ENCODE data around the gene PEX26. TPM values are rescaled to one million over a fixed set of nuclear protein-coding genes. Genes with fewer than 3 reads are reported as not detected.
A peak's percentile ranks its signal among the peaks of the same experiment; 100 is the strongest.

Gene PEX26
- total RNA-seq, 2 experiments from 2014 or later, result 38.9 to 46.8 TPM

DNA sequence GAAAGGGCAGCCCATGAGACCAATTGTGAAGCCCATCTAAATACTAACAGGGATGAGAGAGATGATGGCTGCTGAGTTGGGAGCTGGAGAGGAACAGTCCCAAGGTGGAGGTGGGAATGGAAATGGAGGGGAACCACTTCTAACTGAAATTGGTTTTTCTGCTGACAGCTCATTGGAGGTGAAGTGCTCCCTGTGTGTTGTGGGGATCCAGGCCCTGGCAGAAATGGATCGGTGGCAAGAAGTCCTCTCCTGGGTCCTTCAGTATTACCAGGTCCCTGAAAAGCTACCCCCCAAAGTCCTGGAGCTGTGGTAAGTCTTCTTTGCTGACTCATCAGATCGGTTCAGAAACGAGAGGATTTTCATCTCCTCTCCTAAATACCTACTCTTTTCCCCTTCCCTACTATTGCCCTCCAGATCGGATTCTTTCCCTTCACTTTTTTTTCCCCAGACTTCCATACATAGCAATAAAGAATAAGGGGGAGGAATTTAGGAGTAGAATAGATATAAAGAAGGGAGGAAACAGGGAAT, 2.0 kb downstream of the PEX26 start:
- no peaks in the 10 kb centered on the region for H3K9me3 Mint-ChIP-seq (ENCODE audit: low read depth)
- H3K4me3 Mint-ChIP-seq, result peak overlapping the region; percentile 97
- H3K27me3 Mint-ChIP-seq, result no peaks in the 10 kb centered on the region
- H3K4me1 Mint-ChIP-seq, result peaks cover 46% of the 10 kb centered on the region
- ATAC-seq (no peak), DNase-seq (no peak)
- H3K36me3 Mint-ChIP-seq, result peaks cover 47% of the 10 kb centered on the region
- H3K27ac Mint-ChIP-seq, result peak overlapping the region; percentile 2
- CTCF ChIA-PET, result interaction anchor here (0.9 to 6.7 kb wide), 3 partner anchors 12 to 908 kb away, joined by 3 to 107 read pairs (median 7); no protein-coding TSS in a partner anchor

DNA sequence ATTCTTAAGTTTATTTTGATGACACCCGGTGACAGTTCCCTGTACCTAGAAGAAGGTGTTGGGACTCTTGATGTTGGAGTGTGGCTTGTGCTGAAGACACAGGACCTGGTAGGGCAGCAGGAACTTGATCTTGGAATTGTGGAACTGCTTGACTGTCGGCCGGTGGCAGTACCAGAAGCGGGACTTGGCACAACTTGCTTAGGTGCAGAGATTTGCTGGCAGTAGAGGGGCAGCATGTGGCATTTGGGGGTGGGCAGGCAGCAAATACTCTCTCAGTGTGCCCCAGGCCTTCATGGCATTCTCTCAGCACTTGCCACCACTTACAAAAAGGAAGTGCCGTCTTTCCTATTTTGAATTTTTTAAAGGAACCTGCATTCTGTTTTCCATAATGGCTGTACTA, 3.6 kb downstream of the PEX26 start:
- H3K4me1 Mint-ChIP-seq, result peaks cover 41% of the 10 kb centered on the region
- H3K4me3 Mint-ChIP-seq, result no peak overlapping the region
- no peak for DNase-seq
- H3K36me3 Mint-ChIP-seq, result peaks cover 59% of the 10 kb centered on the region
- H3K27me3 Mint-ChIP-seq, result no peaks in the 10 kb centered on the region
- no peak overlapping the region for H3K27ac Mint-ChIP-seq
- H3K9me3 Mint-ChIP-seq (ENCODE audit: low read depth), result no peaks in the 10 kb centered on the region
- CTCF ChIA-PET, result no interaction called here
- no peak for ATAC-seq

DNA sequence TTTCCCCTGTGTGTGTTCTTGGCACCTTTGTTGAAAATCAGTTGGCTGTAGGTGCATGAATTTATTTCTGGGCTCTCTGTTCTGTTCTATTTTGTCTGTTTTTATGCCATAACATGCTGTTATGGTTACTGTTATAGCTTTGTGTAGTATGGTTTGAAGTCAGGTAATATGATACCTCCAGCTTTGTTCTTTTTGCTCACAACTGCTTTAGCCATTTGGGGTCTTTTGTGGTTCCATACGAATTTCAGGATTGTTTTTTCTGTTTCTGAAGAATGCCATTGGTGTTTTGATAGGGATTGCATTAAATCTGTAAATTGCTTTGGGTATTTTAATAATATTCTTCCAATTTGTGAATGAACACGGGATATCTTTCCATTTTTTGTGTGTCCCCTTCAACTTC, 4.7 kb downstream of the PEX26 start:
- CTCF ChIA-PET, result no interaction called here
- H3K27ac Mint-ChIP-seq, result no peak overlapping the region
- no peaks in the 10 kb centered on the region for H3K9me3 Mint-ChIP-seq (ENCODE audit: low read depth)
- H3K36me3 Mint-ChIP-seq, result peaks cover 64% of the 10 kb centered on the region
- H3K27me3 Mint-ChIP-seq, result no peaks in the 10 kb centered on the region
- DNase-seq (no peak), ATAC-seq (no peak)
- H3K4me1 Mint-ChIP-seq, result peaks cover 36% of the 10 kb centered on the region
- H3K4me3 Mint-ChIP-seq, result no peak overlapping the region

DNA sequence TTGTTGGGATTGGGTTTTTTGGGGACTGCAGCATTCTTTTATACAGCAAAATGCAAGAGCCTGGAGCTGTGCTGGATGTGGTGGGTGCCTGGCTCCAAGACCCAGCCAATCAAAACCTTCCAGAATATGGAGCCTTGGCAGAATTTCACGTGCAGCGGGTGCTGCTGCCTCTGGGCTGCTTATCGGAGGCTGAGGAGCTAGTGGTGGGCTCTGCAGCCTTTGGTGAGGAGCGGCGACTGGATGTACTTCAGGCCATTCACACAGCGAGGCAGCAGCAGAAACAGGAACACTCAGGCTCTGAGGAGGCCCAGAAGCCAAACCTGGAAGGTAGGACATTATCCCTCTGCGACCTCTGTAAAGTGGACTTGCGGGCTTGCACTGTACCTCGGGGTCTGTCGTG, 5.6 kb downstream of the PEX26 start:
- no peaks in the 10 kb centered on the region for H3K27me3 Mint-ChIP-seq
- DNase-seq (no peak), ATAC-seq (no peak)
- peaks cover 36% of the 10 kb centered on the region for H3K4me1 Mint-ChIP-seq
- H3K9me3 Mint-ChIP-seq (ENCODE audit: low read depth), result no peaks in the 10 kb centered on the region
- CTCF ChIA-PET, result no interaction called here
- H3K27ac Mint-ChIP-seq, result no peak overlapping the region
- H3K36me3 Mint-ChIP-seq, result peaks cover 71% of the 10 kb centered on the region
- no peak overlapping the region for H3K4me3 Mint-ChIP-seq

DNA sequence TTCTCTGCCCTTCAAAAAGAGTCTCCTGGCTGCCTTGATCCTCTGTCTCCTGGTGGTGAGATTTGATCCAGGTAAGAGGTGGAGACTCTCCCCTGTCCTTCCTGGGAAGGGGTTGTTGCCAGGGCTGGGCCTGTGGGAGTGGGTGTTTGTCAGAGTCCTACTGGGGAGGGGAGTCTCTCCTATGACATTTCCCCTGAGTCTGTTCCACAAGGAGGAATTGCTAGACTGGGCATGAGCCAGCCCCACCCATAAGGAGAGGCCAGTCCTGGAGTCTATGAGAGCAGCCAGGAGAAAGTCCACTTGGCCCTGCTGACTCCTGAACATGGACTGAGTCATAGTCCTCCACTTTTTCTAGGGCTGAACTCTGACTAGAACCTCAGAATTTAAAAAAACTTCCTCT, 7.4 kb downstream of the PEX26 start:
- Mint-ChIP-seq H3K36me3 (peaks cover 71% of the 10 kb centered on the region), H3K4me3 (no peak overlapping the region), H3K27ac (no peak overlapping the region), H3K27me3 (no peaks in the 10 kb centered on the region), H3K4me1 (peaks cover 28% of the 10 kb centered on the region), H3K9me3 (ENCODE audit: low read depth) (no peaks in the 10 kb centered on the region)
- DNase-seq, result no peak
- CTCF ChIA-PET, result no interaction called here
- ATAC-seq, result no peak

DNA sequence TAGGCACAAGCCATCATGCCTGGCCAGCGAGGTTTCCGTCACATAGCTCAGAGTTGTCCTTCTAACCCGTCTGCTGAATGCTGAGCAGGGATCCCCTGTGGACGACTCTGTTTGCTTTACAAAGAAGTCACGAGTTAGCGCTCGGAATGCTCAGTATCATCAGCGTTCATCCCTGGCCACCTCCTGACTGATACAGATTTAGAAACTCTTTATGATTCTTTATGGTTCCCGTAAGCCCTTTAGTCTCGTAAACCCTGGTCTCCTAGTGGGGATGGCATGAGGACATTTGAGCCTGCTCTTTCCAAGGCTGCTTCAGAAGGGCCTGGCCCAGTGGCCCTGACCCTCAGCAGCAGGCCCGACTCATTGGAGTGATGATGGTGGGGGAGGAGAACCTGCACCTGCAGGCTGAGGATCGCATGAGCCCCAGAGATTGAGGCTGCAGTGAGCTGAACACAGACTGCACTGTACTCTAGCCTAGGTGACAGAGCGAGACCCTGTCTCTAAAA, 9.6 kb downstream of the PEX26 start:
- no peaks in the 10 kb centered on the region for H3K9me3 Mint-ChIP-seq (ENCODE audit: low read depth)
- H3K27ac Mint-ChIP-seq, result no peak overlapping the region
- no peaks in the 10 kb centered on the region for H3K27me3 Mint-ChIP-seq
- H3K36me3 Mint-ChIP-seq, result peaks cover 62% of the 10 kb centered on the region
- H3K4me3 Mint-ChIP-seq, result no peak overlapping the region
- CTCF ChIA-PET, result interaction anchor here (1.1 kb wide), 1 partner anchor 9 kb away, joined by 4 read pairs; the partner anchor contains the start of gene PEX26
- DNase-seq (no peak), ATAC-seq (no peak)
- H3K4me1 Mint-ChIP-seq, result peaks cover 26% of the 10 kb centered on the region

DNA sequence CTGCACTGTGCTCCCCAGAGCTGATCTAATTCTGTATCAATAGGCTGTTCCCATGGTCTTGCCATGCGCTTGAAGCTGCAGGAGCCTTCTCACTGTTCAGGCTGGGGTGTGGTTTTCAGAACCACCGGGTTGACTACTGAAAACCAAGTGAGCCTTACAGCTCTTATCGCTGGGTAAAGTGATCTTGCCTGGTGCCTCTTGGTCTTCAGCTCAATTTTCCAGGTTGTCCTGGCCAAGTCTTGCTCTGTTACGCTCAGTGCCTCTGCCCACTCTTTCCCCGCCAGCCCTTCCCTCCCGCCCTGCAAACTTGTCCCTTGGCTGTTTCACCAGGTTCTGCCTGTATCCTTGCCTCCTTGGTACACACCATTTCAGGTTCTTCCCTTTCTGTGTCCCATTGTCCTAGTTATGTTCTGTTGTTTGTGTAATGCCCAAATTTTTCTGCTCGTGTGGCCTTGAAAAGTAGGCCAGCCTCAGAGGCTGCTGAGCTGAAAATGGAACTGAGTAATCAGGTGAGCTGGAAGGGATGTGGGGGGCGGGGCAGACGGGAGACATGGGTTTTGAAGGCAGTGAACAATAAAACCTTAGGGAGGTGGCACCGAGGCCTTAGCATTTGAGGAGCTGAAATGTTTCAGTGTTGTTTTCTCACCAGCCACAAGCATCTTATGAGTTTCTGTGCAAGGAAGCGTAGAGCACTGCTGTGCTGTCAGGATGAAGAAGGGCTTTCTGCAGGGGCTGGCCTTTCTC, 11.2 kb downstream of the PEX26 start:
- CTCF ChIA-PET, result interaction anchor here (1.1 to 1.6 kb wide), 2 partner anchors 9 to 13 kb away, joined by 4 read pairs; no protein-coding TSS in a partner anchor

DNA sequence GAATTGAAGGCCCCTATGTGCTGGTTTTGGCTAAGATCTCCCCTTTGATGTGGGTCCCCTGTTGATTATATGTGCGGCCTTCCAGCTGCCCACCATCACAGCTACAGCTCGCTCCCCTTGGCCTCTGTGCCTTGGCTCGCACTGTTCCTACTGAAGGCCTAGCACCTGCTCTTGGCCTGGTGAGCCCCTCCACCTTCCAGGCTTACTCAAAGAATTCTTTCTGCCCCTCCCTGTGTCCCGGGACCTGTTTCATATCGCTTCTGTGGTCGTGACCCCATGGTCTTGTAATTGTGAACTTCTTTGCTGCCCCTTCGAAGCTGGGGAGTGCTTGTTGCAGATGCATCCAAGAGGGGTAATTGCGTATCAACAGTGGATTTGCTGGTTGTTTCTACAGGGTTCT, 12.5 kb downstream of the PEX26 start:
- no peak overlapping the region for H3K4me3 Mint-ChIP-seq
- peaks cover 53% of the 10 kb centered on the region for H3K36me3 Mint-ChIP-seq
- DNase-seq (no peak), ATAC-seq (no peak)
- H3K27me3 Mint-ChIP-seq, result no peaks in the 10 kb centered on the region
- CTCF ChIA-PET, result no interaction called here
- H3K9me3 Mint-ChIP-seq (ENCODE audit: low read depth), result no peaks in the 10 kb centered on the region
- H3K27ac Mint-ChIP-seq, result no peak overlapping the region
- peaks cover 26% of the 10 kb centered on the region for H3K4me1 Mint-ChIP-seq

More for the DNA sequence above, 11.2 kb downstream of the PEX26 start:
- H3K9me3 Mint-ChIP-seq (ENCODE audit: low read depth), result no peaks in the 10 kb centered on the region
- DNase-seq, result no peak
- H3K36me3 Mint-ChIP-seq, result peaks cover 53% of the 10 kb centered on the region
- no peak for ATAC-seq
- H3K4me1 Mint-ChIP-seq, result peaks cover 25% of the 10 kb centered on the region
- H3K27ac Mint-ChIP-seq, result peak overlapping the region; percentile 49
- H3K4me3 Mint-ChIP-seq, result no peak overlapping the region
- no peaks in the 10 kb centered on the region for H3K27me3 Mint-ChIP-seq

DNA sequence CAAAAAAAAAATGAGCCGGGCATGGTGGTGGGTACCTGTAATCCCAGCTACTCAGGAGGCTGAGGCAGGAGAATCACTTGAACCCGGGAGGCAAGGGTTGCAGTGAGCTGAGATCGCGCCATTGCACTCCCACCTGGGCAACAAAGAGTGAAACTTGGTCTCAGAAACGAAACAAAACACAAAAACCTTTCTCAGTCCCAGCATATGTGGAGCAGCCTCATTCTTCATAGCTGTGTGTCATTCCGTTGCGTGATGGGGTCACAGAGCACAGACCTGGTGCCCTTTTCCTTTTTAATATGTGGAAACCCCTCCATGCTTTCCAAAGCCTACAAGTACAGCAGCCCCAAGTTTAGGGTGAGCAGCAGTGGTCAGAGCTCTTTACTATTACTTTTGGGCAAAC, 13.7 kb downstream of the PEX26 start:
- H3K9me3 Mint-ChIP-seq (ENCODE audit: low read depth), result no peaks in the 10 kb centered on the region
- H3K4me1 Mint-ChIP-seq, result peaks cover 30% of the 10 kb centered on the region
- peak overlapping the region; percentile 41 for H3K4me3 Mint-ChIP-seq
- no peaks in the 10 kb centered on the region for H3K27me3 Mint-ChIP-seq
- DNase-seq (no peak), ATAC-seq (peak; percentile 59)
- peak overlapping the region; percentile 82 for H3K27ac Mint-ChIP-seq
- H3K36me3 Mint-ChIP-seq, result peaks cover 54% of the 10 kb centered on the region
- CTCF ChIA-PET, result interaction anchor here (2.1 kb wide), 1 partner anchor 13 kb away, joined by 7 read pairs; no protein-coding TSS in a partner anchor

DNA sequence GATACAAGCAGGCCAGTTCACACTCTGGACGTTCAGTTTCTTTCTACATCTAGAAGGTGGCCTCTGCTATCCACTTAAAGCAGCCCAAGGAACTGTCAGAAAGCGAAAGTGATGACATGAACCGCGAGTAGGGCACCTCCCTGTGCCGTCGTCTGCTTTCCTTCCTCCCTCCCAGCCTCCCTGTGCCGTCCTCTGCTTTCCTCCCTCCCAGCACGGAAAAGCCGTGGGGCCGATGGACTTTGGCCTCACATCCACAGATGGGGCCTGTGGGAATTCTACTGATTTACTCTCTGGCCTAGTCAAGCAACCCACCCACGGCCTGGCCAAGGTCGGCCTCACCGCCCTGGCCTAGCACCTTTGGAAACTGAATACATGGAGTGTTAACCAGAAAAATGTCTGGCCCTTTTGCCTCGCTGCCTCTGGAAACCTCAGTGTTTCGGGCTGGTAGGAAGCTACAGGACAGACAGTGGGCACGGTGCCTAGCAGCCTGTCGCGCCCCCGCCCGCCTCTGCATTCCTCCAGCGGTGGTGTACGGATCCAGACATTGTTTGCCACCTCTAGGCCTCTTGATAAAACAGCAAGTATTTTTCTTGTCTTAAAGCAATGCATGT, 14.2 kb downstream of the PEX26 start:
- peaks cover 58% of the 10 kb centered on the region for H3K36me3 Mint-ChIP-seq

DNA sequence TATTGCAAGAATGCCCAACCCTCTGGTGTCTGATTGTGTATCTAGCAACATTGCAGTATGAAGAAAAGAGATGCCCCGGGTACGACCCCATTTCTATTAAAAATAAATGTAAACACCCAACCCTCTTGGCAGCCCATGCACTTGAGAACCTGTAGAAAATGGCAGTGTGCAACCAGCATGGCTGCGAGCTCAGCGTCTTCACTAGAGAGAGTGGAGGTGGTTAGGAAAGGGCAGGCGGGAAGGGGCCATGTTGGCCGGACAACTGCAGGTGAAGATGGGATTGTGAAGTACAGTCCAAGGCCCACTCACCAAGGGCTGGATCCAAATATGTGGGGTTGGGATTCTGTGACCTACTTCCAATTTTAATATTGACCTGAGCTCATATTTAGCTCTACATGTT, 15.9 kb downstream of the PEX26 start:
- peaks cover 2% of the 10 kb centered on the region for H3K9me3 Mint-ChIP-seq (ENCODE audit: low read depth)
- peaks cover 46% of the 10 kb centered on the region for H3K36me3 Mint-ChIP-seq
- H3K4me3 Mint-ChIP-seq, result no peak overlapping the region
- no peak overlapping the region for H3K27ac Mint-ChIP-seq
- no peak for DNase-seq
- no peak for ATAC-seq
- CTCF ChIA-PET, result no interaction called here
- H3K27me3 Mint-ChIP-seq, result no peaks in the 10 kb centered on the region
- peaks cover 27% of the 10 kb centered on the region for H3K4me1 Mint-ChIP-seq

More for the DNA sequence above, 14.2 kb downstream of the PEX26 start:
- Mint-ChIP-seq H3K27me3 (no peaks in the 10 kb centered on the region), H3K27ac (peak overlapping the region; percentile 82), H3K9me3 (ENCODE audit: low read depth) (peaks cover 2% of the 10 kb centered on the region), H3K4me3 (peak overlapping the region; percentile 41), H3K4me1 (peaks cover 30% of the 10 kb centered on the region)
- DNase-seq (peak; percentile 71), ATAC-seq (peak; percentile 80)
- CTCF ChIA-PET, result interaction anchor here (2.1 kb wide), 1 partner anchor 13 kb away, joined by 7 read pairs; no protein-coding TSS in a partner anchor

DNA sequence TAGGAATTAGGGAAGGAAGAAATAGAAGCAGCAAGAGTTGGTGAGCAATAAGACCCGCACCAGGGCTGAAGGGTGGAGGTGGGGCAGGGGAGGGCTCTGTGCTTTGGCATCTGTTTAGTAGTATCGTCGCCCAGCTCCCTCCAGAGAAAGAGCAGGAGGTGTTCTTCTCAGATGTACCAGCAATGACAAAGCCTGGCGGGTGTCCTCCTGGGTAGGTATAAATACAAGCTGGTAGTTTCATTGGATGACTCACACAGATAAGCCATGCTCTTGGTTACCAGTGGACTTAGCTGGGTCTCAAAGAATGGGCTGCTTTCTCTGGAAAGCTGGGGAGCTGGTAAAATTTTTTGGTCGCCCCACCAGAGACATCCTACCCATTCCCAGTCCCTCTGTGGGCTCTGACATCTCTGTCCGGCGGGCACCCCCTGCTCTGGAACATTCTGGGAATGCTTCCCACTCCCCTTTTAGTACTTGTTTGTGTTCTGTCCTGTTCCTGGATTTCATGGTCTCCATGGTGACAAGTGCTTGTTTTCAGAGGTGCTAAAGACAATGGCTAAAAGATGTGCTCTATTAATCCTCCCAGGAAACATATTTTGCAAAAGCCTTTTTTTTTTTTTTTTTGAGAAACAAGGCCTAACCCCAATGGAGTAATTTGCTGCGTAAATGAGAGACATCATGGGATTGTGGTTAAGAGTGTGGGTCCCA, 17.5 kb downstream of the PEX26 start:
- peaks cover 40% of the 10 kb centered on the region for H3K36me3 Mint-ChIP-seq
- H3K4me1 Mint-ChIP-seq, result peaks cover 20% of the 10 kb centered on the region
- ATAC-seq (no peak), DNase-seq (no peak)
- H3K4me3 Mint-ChIP-seq, result no peak overlapping the region
- no peaks in the 10 kb centered on the region for H3K27me3 Mint-ChIP-seq
- no peak overlapping the region for H3K27ac Mint-ChIP-seq
- CTCF ChIA-PET, result interaction anchor here (0.7 kb wide), 1 partner anchor 19 kb away, joined by 3 read pairs; no protein-coding TSS in a partner anchor
- peaks cover 2% of the 10 kb centered on the region for H3K9me3 Mint-ChIP-seq (ENCODE audit: low read depth)

DNA sequence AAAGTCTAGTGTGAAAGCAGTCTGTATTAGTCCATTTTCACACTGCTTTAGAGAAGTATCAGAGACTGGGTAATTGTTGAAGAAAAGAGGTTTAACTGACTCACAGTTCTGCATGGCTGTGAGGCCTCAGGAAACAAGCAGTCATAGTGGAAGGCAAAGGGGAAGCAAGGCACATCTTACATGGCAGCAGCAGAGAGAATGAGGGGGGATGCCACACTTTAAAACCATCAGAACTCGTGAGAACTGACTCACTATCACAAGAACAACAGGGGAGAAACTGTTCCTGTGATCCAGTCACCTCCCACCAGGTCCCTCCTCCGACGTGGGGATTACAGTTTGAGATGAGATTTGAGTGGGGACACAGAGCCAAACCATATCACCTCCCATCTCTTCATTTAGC, 19.0 kb downstream of the PEX26 start:
- Mint-ChIP-seq H3K4me3 (no peak overlapping the region), H3K27me3 (no peaks in the 10 kb centered on the region), H3K4me1 (peaks cover 10% of the 10 kb centered on the region), H3K36me3 (peaks cover 46% of the 10 kb centered on the region), H3K9me3 (ENCODE audit: low read depth) (peaks cover 2% of the 10 kb centered on the region), H3K27ac (no peak overlapping the region)
- ATAC-seq (no peak), DNase-seq (no peak)
- CTCF ChIA-PET, result interaction anchor here (1.6 kb wide), 1 partner anchor 8 kb away, joined by 4 read pairs; no protein-coding TSS in a partner anchor
